Activated CD4-positive, alpha-beta T cell treated with anti-CD3 and anti-CD28 coated beads for 1 hour (primary cell): Measurements from ENCODE around the gene APOC1.
"Not testable (repeated sequence)": the region's sequence is repeated elsewhere in the genome, so short reads cannot be mapped to it uniquely, and the experiment has no call there.

ENCODE experiments used
- DNase-seq: peaks from one replicate; pipeline ENCODE4 v3.0.0-alpha.2; 2020

Gene APOC1

GRCh38 chr19:44890366-44891015, 23.9 kb upstream of the APOC1 start:
- DNase-seq: peak; percentile 100

- no peak for DNase-seq
Measured at GRCh38 chr19:44891016-44891882, 23.2 kb upstream of the APOC1 start, which contains the start of gene TOMM40. Gene TOMM40, plus strand, starts transcription at chr19:44891254. Its CDS starts 162 bp downstream, at chr19:44891416.

- no peak for DNase-seq
Measured at GRCh38 chr19:44892932-44893331, 21.5 kb upstream of the APOC1 start.

- no peak for DNase-seq
Measured at GRCh38 chr19:44893332-44894051, 20.9 kb upstream of the APOC1 start.

- no peak for DNase-seq
Measured at GRCh38 chr19:44894052-44894400, 20.4 kb upstream of the APOC1 start.

GRCh38 chr19:44894946-44895345, 19.5 kb upstream of the APOC1 start:
- no peak for DNase-seq

- DNase-seq: no peak
Measured at GRCh38 chr19:44897835-44898234, 16.6 kb upstream of the APOC1 start.

- no peak for DNase-seq
Measured at GRCh38 chr19:44900328-44901244, 13.8 kb upstream of the APOC1 start.

- no peak for DNase-seq
Measured at GRCh38 chr19:44903216-44903601, 11.2 kb upstream of the APOC1 start.

- peak; percentile 62 for DNase-seq
Measured at GRCh38 chr19:44903602-44904425, 10.6 kb upstream of the APOC1 start.

- no peak for DNase-seq
Measured at GRCh38 chr19:44904426-44904994, 9.9 kb upstream of the APOC1 start.

GRCh38 chr19:44905437-44906160, 8.8 kb upstream of the APOC1 start, which contains the start of gene APOE:
Gene APOE, plus strand, starts transcription at chr19:44905796. Its CDS starts 829 bp downstream, at chr19:44906625.
- no peak for DNase-seq

- DNase-seq: no peak
Measured at GRCh38 chr19:44907613-44908012, 6.8 kb upstream of the APOC1 start.

GRCh38 chr19:44908074-44908835, 6.2 kb upstream of the APOC1 start:
- no peak for DNase-seq

- no peak for DNase-seq
Measured at GRCh38 chr19:44908836-44909261, 5.6 kb upstream of the APOC1 start.

GRCh38 chr19:44909775-44910174, 4.6 kb upstream of the APOC1 start:
- no peak for DNase-seq

GRCh38 chr19:44911896-44912295, 2.5 kb upstream of the APOC1 start:
- not testable (repeated sequence) for DNase-seq

GRCh38 chr19:44912854-44913253, 1.6 kb upstream of the APOC1 start:
- no peak for DNase-seq
